ENCODE data around the gene ATAD3B.
A peak's percentile ranks its signal among the peaks of the same experiment; 100 is the strongest.

ATAD3B gene

GRCh38 chr1:1535201-1536018 lies 63.8 kb downstream of the ATAD3B start:
- DNase-seq (ENCODE audit: low read depth): no peak

DNA sequence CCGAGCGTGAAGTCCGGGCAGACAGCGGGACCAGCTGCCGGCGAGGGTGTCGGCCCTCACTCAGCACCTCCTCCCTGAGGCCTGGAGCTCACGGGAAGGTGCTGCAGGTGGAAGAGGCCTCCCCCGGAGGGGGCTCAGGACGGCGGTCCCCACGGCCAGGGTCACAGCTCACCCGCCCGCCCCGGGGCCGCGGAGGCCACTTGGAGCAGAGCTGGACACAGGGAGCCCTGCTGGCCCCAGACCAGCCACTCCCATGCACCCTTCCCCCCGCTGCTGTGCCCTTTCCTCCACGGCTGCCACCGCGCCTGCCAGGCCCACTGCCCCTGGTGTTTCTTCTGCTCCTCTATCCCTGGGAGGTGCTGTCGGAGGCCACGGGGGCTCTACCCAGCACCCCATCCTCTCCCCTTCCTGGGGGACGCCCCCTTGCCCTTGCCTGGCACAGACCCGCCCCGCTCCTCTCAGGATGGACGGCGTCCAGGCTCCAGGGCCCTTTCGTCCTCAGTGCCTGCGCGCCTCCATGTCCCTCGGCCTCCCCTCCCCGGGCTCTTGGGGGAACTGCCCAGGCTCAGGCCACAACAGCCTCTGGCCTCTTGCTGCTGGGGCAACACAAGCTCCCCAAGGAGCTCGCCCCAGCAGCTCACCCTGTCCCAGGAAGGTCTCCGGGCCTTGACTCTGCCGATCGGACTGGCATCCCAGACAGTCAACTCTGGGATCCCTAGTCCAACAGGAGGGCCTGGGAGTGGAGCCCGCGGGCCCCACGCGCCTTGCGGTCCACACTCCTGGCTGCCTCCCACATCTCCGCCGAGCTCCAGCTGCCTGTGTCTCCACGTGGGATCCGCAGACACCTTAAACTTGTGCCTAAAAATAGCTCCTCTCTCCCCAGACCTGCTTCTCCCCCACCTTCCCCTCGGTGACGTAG lies 64.7 kb downstream of the ATAD3B start:
- DNase-seq (ENCODE audit: low read depth): no peak

DNA sequence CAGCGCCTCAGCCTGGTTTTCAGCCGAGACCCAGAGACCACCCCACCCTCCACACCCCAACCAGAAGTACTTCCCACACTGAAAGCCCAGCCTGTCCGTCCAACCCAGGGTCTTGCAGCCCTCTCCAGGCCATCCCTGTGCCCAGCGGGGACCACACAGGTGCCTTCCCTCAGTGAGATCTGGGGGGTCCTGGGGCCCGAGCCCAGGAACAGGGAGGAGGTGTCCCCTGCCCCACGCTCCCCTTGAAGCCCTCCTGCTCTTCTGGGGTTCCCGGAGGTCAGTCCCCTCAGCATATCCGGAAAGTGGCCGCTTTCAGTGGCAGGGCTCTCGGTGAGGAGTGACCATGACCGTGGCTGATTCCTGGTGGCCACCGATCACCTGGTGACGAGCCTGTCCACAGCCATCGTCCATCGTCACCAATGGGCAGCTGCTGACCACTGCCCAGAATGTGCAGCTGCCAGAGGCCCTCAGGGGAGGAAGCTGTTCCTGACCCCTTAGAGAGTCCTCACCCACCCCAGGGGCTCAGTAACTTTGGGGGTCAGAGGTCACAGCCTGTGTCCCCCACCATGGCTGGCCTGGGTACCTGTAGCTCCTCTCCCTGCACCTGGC lies 65.5 kb downstream of the ATAD3B start:
- no peak for DNase-seq (ENCODE audit: low read depth)

GRCh38 chr1:1537626-1538250 lies 66.2 kb downstream of the ATAD3B start:
- DNase-seq (ENCODE audit: low read depth): no peak

- no peak for DNase-seq (ENCODE audit: low read depth)
These were observed 66.8 kb downstream of the ATAD3B start for GRCh38 chr1:1538334-1538733.

- DNase-seq (ENCODE audit: low read depth): no peak
These were observed 67.4 kb downstream of the ATAD3B start for GRCh38 chr1:1538989-1539309.

- DNase-seq (ENCODE audit: low read depth): peak; percentile 55
These were observed 67.9 kb downstream of the ATAD3B start for GRCh38 chr1:1539310-1540089.

DNA sequence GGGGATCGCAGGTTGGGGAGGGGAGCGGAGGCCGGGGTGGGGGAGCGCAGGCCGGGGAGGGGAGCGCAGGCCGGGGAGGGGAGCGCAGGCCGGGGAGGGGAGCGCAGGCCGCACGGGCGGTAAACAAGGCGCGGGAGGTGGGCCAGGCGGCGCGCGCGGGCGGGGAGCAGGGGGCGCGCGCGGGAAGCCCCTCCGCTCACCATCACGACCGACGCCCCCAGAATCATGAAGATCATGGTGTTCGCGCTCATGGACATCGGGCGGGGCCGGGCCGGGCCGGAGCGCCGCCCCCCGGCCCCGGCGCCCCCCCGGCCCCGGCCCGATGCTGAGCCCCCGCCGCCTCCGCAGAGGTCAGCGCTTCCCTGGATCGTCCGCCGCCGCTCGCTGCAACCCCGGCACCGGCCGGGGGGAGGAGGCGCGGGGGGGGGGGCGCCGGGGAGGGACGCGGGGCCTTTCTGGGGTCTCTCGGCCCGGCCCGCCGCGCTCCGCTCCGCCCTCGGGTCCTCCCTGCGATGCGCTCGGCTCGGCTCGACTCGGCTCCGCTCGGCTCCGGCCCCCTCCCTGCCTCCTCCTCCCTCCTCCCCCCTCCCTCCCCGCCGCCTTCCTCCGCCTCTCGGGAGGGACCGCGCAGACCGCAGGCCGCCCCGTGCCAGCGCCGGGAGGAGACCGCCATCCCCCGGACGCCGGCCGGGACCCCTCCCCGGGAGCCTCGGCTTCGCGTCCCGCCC lies 68.7 kb downstream of the ATAD3B start, which contains the start of gene TMEM240:
Gene TMEM240, minus strand, starts transcription at position 535 of the 728 bp plus-strand sequence. Its CDS starts 278 bp downstream, at position 257.
- DNase-seq (ENCODE audit: low read depth): peak; percentile 82

DNA sequence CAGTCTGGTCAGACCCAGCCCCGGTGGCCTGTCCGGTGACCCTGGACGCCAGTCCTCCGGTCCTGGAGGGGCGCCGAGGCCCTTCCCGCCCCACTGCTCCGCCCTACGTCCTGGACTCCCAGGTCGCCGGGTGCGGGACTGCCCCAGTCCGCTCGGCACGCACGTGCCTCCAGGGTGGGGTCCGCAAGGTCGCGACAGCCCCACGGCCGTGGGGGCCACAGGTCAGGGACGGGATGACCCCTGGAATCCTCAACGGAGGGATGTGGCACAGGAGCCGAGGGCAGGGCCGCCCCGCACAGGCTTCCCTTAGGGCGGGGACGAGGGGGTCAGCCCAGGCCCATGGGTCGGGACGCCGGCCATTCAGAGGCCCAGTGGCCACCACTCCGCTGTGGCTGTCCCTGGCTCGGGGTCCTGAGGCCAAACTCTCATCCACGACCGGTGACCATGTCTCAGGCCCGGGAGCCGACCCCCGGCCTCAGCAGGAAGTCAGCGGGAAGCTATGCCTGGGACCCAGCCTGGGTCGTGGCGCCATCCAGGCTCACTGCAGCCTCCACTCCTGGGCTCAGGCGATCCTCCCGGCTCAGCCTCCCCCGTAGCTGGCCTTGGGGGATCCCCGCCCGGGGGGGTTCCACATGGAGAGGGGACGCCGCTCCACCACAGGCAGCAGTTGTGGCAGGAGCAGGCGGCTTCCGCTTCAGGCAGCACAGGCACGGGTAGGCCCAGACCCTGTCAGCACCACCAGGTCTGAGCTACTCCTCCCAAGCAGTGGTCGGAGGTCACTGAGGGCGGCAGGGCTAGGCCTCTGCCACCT lies 69.5 kb downstream of the ATAD3B start:
- DNase-seq (ENCODE audit: low read depth): no peak

DNA sequence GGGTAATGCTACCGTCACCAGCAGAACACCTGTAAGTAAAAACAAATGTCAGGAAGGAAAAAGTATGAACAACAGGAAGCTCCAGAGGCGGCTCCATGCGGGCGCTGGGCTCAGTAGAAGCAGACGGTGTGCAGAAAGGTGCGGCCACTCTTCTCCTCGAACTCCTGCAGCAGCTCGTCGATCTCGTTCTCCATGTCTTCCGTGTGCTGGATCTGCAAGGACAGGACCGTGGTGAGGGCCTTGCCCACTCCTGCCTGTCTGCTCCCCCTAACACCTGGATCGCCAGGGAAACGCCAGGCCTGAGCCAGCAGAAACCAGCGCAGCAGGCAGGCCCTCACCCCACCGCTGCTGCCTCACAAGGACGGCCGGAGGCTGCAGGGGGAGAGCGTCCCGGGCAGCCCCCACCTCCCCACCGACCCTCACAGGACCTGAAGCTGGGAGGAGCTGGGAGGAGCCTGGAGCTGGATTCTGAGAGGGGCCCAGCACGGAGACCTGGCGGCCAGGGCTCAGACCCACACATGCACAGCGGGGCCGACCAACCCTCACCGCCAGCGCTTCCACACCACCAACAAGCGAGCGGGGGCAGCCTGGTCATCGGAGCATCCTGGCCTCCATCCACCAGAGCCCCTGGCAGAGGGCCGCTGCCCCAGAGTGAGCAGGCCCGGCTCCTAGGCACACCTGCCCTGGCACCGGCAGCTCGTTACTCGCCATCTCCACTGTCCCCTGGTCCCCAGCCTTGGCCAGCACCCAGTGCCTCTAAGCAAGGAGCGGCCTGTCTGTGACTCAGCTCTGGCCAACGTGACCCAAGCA lies 70.6 kb downstream of the ATAD3B start:
- no peak for DNase-seq (ENCODE audit: low read depth)

GRCh38 chr1:1542766-1543705 lies 71.5 kb downstream of the ATAD3B start:
- no peak for DNase-seq (ENCODE audit: low read depth)

DNA sequence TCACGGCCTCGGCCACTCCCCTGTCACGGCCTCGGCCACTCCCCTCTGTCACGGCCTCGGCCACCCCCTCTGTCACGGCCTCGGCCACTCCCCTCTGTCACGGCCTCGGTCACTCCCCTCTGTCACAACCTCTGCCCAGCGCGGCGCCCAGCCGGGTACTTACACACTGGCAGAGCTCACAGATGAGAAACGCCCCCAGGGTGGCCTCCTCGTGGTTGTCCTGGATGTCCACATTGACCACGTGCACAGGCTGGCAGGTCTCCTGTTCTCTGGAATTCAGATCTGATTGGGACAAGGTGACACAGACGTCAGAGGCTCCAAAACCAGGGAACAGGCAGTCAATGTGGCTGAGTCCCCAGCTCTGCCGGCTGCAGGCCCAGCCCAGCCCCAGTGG lies 72.1 kb downstream of the ATAD3B start:
- DNase-seq (ENCODE audit: low read depth): peak; percentile 24

DNA sequence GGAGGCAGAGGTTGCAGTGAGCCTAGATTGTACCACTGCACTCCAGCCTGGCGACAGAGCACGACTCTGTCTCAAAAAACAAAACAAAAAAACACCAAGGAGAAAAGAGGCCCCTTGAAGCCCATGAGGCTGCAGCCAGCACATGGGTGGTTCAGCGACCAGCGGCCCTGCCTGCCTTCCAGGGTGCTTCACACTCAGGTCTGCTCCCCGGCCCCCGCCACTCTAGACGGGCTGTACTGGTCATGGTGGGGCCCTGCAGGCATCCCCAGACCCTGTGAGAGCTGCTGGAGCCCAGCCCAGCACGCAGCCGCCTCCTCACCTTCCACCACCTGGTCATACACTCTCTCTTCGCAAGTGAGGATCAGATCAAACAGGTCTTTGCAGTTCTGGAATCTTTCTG lies 73.0 kb downstream of the ATAD3B start:
- DNase-seq (ENCODE audit: low read depth): no peak

Measured in EH (cell line).